ENCODE results near the gene NIPAL4.

- no peak for TF ChIP-seq CTCF (conservative IDR thresholded peaks at IDR 0.05)
- TF ChIP-seq ZFX (IDR thresholded peaks at IDR 0.05), result no peak
Measured at GRCh38 chr5:157473383-157474320, 13.6 kb downstream of the NIPAL4 start.
